GM19395 (cell line): ENCODE data around the gene EGFL8.
"Not testable (repeated sequence)": the region's sequence is repeated elsewhere in the genome, so short reads cannot be mapped to it uniquely, and the experiment has no call there.

Source experiments
- ATAC-seq: cut with Tn5 transposase; IDR thresholded peaks from one replicate; pipeline ENCODE4 v1.9.1; 2021; ENCODE audit warnings: mild to moderate bottlenecking, moderate library complexity; ENCODE audit not compliant: unreplicated experiment

The EGFL8 gene

GRCh38 chr6:32182555-32182981 is 18.2 kb downstream of the EGFL8 start:
- ATAC-seq: no peak

GRCh38 chr6:32183030-32183429 is 18.6 kb downstream of the EGFL8 start:
- no peak for ATAC-seq

- ATAC-seq: no peak
These were observed 19.2 kb downstream of the EGFL8 start for GRCh38 chr6:32183483-32184083.

DNA sequence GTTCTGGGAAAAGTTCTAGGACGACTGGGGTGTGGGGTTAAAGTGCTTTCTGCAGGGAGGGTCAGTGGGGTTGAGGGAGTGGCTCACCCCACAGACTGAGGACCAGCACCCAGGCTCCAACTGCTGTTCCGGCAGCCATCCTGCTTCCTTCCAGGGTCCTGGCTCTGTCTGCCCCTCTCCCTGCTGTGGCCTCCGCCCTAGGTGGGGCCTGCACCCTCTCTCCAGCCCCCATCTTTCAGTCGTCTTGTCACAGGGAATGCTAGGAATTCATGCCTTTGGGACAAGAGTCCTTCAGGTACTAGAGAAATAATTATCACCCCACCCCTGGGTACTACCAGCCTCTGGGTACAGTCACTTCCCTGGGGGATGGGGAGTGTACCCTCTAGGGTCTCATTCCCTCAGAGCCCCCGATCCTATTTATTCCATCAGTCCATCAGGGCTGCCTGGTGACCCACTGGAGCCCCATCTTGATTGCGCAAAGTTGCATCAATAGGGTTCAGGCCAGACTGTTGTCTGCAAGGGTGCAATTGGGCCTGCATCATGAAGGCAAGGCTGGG is 19.8 kb downstream of the EGFL8 start, which contains the start of gene AGER:
Gene AGER (minus strand): TSS at position 170 of the 557 bp plus-strand sequence. CDS start 31 bp downstream, at position 139.
- no peak for ATAC-seq

GRCh38 chr6:32185681-32186131 is 21.3 kb downstream of the EGFL8 start:
- ATAC-seq: not testable (repeated sequence)

- ATAC-seq: not testable (repeated sequence)
These were observed 21.9 kb downstream of the EGFL8 start for GRCh38 chr6:32186151-32186840.

DNA sequence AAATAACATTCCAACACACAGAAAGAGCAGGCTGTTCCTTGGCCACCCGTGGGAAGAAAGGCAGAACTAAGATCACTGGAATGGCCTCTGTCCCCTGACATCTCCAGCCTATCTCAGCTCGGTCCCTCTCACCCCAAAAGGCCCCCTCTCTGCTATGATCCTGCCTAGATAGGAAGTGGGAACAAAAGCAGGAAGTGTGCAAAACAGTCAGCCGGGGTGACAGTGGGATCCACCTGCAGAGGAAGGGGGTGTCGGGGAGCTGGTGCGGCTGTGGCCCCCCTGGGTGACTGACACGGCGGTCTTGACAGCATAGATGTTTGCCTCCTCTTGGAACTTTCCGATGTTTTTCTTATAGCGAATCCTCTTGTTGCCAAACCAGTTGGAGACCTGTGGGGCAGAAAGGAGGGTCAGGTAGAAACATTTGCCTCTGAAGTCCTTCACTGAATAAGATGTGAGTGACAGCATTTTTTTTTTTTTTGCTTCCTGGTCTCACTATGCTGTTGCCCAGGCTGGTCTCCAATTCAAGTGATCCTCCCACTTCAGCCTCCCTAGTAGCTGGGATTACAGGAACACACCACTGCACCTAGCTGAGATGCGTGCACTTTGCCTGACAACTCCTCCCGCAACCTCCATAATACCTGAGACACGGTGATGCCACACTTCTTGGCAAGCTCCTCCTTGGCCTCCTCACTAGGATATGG is 22.8 kb downstream of the EGFL8 start:
- ATAC-seq: no peak

DNA sequence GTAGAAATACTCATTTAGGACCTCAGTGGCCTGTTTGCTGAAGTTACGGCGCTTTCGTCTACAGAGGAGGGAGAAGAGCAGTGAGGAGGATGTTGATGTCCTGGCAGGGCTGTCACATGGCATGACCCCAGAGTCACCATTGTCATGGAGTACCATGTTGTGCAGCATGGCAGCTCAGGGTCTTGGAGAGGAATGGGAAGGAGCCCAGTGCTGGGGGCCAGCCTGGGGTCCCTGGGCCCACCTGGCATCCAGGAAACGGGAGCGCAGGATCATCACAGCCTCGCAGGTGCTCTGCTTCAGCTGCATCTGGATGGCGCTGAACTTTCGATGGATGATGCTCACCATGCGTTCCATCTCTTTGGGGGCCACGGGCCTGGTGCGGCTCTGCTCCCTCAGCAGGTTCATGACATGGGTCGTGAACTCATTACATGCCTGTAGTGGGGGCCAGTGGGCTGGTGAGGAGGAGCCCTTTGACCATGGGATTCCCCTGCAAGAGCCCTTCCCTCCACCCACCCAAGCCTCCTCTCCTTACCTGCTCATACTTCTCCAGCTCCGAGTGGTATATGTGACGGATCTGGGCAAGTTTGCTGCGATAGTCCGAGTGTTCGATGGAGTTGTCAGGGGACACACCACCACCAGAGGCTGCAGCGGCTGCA is 23.5 kb downstream of the EGFL8 start:
- not testable (repeated sequence) for ATAC-seq

DNA sequence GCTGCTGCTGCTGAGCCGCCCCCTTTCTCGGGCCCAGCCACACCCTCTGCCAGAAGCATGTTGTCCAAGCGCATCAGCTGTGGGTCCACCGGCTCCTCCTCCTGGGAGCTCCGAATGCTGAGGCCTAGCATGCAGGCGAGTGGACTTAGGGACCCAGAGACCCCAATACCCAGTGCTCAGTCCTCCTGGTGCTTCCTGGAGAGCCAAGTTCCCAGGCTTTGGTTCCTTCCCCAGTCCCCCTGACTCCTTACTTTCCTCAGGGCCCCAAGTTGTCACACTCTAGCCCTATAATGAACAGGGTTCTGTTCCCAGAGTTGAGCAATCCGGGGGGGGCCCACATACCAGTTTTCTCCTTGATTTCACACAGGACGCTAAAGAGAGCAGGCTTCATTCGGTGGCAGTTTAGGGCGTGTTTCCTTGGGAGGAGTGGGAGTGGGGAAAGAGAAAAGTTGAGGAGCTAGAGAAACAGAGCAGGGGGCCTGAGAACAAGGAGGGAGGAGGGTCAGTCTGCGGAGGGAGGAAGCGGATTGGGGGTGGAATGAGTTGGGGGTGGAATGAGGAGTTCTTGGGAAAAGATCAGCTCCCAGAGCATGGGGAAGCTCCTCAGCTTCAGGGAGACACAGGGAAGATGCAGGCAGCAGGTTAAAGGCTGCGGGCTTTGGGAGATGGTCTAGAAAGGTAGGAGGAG is 24.1 kb downstream of the EGFL8 start:
- ATAC-seq: no peak

DNA sequence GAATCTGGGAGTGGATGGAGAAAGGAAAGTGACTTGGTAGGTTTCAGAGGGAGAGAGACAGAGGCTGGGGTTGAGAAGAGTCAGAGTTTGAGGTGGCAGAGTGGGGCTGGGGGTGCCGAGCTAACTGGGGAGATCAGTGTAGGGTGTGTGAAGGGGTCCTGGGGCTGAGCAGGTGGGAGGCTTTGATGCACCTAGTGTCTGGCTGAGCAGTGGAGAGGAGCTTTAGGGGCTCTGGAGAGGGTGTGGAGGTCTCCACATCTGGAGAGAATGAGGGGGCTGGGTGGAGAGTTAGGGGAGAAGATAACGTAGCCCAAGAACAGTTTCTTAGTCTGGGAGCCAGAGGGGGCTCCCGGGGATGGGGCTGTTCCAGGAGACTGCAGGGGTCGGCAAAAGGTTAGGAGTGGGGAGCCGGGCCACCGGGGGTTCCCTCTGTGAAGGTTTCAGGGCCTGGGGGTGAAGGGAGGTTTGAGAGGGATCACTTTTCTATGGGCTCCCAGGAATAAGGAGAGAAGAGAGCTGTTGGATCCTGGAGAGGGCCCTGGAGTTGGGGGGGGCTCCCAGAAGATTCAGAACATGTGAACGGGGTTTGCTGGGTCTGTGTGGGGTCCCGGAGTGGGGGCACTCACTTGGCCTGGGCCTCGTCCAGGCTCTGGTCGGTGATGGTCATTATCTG is 24.8 kb downstream of the EGFL8 start:
- no peak for ATAC-seq

DNA sequence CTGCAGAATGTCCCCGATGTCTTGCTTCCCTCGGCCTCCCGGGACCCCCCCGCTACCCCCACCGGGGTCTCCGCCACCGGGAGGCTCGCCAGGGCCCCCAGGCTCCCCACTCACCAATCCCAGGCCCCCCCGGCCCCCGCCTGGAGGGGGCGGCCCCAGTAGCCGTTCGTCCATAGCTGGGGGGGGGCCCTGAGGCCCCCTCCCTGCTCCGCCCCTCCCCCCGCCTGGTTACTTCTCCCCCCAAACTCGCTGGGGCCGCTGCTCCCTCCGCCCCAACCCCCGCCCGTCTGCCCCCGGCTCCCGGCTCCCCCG is 25.3 kb downstream of the EGFL8 start:
- ATAC-seq: no peak

DNA sequence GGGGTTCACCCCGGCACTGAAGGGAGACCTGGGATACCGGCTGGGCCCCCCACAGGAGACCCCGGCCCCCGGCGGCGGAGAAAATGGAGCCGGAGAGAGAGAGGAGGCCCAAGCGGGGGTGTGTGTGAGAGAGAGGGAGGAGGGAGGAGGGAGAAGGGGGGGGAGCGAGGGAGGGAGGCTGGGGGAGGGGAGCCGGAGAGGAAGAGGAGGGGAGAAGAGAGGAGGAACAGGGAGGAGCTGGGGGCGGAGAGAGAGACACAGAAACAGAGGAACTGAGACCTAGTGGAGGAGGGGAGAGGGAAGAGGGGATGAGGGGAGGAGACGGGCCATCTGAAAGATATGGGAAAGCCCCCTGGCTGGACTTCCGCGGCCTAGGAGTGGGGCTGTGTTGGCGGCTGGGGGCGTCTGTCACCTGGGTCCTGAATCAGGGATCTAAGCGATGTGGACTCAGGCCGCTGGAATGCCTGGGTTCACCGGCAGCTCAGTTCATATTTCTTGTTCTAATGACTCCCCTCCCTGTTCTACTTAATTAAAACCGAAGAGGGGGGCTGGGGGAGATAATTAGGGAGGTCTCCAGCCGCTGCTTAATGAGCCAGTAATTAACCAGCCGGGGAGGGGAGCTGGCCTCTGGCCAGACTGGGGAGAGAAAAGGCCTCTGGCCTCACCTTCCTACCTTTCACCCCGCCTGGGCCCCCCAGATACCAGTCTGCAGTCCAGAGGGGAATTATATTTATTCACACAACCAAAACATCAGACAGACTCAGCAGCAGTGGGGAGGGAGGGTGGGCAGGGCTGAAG is 25.9 kb downstream of the EGFL8 start, which contains the start of gene PBX2:
Gene PBX2 (minus strand): TSS at position 149 of the 798 bp plus-strand sequence. CDS start 287 bp downstream, outside the sequence.
- ATAC-seq: no peak

- ATAC-seq: no peak
These were observed 26.7 kb downstream of the EGFL8 start for GRCh38 chr6:32190911-32191677.

DNA sequence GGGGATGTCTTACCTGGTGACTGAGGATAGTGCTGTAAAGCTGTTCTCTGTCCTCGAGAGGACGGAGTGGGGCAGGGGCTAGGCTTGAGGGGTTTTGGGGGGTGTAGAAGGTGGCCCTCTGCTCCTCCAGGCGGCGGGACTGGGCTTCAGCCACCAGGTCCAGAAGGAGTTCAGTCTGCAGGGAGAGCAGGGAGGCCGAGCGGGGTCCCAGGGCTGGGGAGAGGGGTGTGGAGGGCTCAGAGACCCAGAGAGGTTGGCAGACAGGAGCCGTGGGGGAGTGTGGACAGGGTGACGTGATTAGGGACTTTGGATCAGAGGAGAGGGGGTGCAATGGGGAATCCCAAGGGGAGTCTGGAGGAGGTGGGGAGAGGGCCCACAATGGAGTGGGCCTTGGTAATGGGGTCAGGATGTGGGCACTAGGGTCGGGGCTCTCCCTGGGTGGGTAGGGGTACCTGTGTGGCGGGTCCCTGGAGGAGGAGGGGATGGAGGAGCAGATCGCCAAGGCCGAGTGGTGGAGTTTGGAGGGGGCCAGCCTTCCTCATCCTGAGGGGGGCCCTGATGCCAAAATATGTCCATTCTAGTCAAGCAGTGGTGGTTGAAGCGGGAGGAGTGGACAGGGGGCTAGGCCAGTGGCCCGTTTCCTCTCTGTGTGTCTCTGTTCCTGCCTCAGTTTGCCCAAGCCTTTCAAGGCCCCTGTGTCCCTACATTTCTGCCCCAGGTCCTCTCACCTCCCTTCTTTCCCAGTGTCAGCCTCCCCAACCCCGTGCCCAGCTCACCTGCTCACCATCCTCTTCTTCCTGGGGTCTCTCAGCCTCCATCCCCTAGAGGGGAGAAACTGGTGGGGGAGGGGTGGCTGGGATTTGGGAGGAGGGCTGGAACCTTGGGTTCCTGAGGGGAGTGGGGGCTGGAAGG is 27.6 kb downstream of the EGFL8 start:
- no peak for ATAC-seq

- ATAC-seq: no peak
These were observed 28.2 kb downstream of the EGFL8 start, which contains the start of gene GPSM3 for GRCh38 chr6:32192608-32193039. Gene GPSM3 (minus strand): TSS chr6:32192643. CDS start chr6:32192513, 130 bp downstream.

- not testable (repeated sequence) for ATAC-seq
These were observed 28.7 kb downstream of the EGFL8 start for GRCh38 chr6:32193096-32193495.

GRCh38 chr6:32194388-32194787 is 30.0 kb downstream of the EGFL8 start:
- no peak for ATAC-seq
